NCI-H526 (cell line): ENCODE data around the gene TMEM132A.
"Not testable (repeated sequence)": the region's sequence is repeated elsewhere in the genome, so short reads cannot be mapped to it uniquely, and the experiment has no call there.

ENCODE experiments used
- DNase-seq, 2 experiments: peaks; one replicate each; lab custom pipeline; 2025; lab: John Stamatoyannopoulos, UW

Gene TMEM132A

GRCh38 chr11:60955571-60955970, 31.3 kb downstream of the TMEM132A start:
- no peak for DNase-seq

- no peak for DNase-seq
These were observed 32.9 kb downstream of the TMEM132A start for GRCh38 chr11:60957188-60957587.

GRCh38 chr11:60959431-60959830, 35.2 kb downstream of the TMEM132A start:
- DNase-seq = no peak

- DNase-seq = no peak
These were observed 36.1 kb downstream of the TMEM132A start for GRCh38 chr11:60960405-60960804.

- DNase-seq = no peak
These were observed 40.5 kb downstream of the TMEM132A start for GRCh38 chr11:60964801-60965200.

GRCh38 chr11:60966890-60967289, 42.6 kb downstream of the TMEM132A start:
- no peak for DNase-seq

- no peak for DNase-seq
These were observed 44.0 kb downstream of the TMEM132A start for GRCh38 chr11:60968223-60968622.

- peak in 1 of 2 experiments; percentile 66 for DNase-seq
These were observed 46.1 kb downstream of the TMEM132A start for GRCh38 chr11:60970369-60970774.

GRCh38 chr11:60970890-60971289, 46.6 kb downstream of the TMEM132A start:
- DNase-seq = no peak

- DNase-seq = no peak
These were observed 47.3 kb downstream of the TMEM132A start, which contains the start of gene CD6 for GRCh38 chr11:60971520-60971919. CD6 (plus strand) TSS chr11:60971680; CDS start chr11:60971866, 186 bp downstream.

- no peak for DNase-seq
These were observed 48.1 kb downstream of the TMEM132A start for GRCh38 chr11:60972182-60973030.

GRCh38 chr11:60973699-60974098, 49.4 kb downstream of the TMEM132A start:
- no peak for DNase-seq

GRCh38 chr11:60974316-60974715, 50.1 kb downstream of the TMEM132A start:
- DNase-seq = not testable (repeated sequence)

GRCh38 chr11:60974726-60975125, 50.5 kb downstream of the TMEM132A start:
- DNase-seq = no peak

GRCh38 chr11:60977224-60977623, 53.0 kb downstream of the TMEM132A start:
- DNase-seq = no peak

GRCh38 chr11:60977836-60978235, 53.6 kb downstream of the TMEM132A start:
- no peak for DNase-seq

- no peak for DNase-seq
These were observed 54.5 kb downstream of the TMEM132A start for GRCh38 chr11:60978546-60979380.

- DNase-seq = no peak
These were observed 57.3 kb downstream of the TMEM132A start for GRCh38 chr11:60981515-60981914.

- DNase-seq = no peak
These were observed 57.9 kb downstream of the TMEM132A start for GRCh38 chr11:60982184-60982583.

GRCh38 chr11:60984149-60984548, 59.9 kb downstream of the TMEM132A start:
- no peak for DNase-seq

- DNase-seq = no peak
These were observed 60.4 kb downstream of the TMEM132A start for GRCh38 chr11:60984636-60985035.

GRCh38 chr11:60985501-60985900, 61.2 kb downstream of the TMEM132A start:
- DNase-seq = no peak
